Stimulated activated CD8-positive, alpha-beta memory T cell treated with anti-CD3 and anti-CD28 coated beads, Interleukin-7, amount 100 ng/mL, for 1 hour (primary cell): ENCODE results near the gene THADA.
"Not testable (repeated sequence)": the region's sequence is repeated elsewhere in the genome, so short reads cannot be mapped to it uniquely, and the experiment has no call there.

Experiments
- DNase-seq, 2 donors: peaks; one replicate each; pipeline ENCODE4 v3.0.0-alpha.2; 2020; ENCODE audit warnings: low read depth in 2 of 2

The THADA gene

DNA sequence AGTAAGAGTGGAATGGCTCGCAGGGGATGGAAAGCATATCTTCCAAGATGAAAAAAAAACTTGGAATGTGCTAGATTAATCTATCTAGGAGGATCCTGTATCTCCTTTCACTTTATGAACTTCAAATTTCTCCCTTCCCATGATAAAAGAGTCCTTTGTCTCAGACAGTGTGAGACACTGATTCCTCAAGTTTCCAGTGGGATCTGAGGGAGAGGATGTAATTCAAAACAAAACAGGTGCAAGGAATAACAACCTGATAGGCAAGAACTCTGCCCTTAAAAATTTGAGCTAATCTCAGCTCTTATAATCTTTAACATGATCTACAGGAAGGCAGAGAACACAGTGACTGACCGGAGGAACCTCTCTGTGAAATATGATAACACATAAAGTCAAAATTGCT is 207.5 kb downstream of the THADA start:
- DNase-seq = no peak

GRCh38 chr2:43387092-43388062 is 208.5 kb downstream of the THADA start:
- no peak for DNase-seq

DNA sequence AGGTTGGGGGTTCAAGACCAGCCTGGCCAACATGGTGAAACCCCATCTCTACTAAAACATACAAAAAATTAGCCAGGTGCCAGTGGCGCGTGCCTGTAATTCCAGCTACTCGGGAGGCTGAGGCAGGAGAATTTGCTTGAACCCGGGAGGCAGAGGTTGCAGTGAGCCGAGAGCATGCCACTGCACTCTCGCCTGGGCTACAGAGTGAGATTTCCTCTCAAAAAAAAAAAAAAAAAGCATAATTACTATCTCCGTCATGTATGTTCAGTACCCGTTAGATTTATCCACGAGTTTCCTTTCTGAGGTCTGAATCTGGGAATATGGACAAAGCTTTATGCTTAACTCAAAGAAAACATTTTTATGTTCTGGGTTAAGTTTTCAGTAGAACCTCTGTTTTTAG is 209.2 kb downstream of the THADA start:
- DNase-seq = not testable (repeated sequence)

DNA sequence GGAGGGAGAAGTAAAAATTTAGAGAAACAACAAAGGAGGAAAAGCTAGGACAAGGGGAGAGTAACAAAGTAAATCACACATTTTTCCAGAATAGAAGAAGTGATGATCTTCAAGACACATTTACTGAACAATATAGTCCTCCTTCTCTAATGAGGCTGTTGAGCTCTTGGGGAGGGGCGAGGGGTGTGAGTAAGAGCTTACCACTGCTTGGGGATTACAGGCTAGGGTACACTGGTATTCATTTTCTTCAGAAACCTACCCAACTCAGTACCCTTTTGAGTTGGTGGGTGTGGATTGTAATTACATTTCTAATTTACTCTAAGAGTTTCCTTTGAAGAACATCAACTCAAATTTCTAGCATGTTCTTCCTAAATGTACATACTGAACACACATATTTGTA is 211.7 kb downstream of the THADA start:
- no peak for DNase-seq

DNA sequence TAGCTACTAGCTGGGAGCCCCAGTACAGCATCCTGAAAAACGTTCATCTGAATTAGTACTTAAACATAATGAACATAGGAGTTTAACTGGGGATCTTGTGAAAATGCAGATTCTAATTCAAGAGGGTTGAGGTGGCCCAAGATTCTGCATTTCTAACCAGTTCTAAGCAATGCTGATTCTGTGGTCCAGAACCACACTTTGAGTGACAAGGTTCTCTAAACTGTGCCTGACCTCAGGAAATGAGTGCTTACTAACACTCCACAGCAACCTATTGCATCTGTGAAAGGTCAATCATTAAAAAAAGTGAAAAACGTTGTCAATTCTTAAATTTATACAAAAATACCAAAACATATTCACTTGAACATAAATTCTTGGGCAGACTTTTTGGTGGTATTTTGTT is 212.3 kb downstream of the THADA start:
- no peak for DNase-seq

DNA sequence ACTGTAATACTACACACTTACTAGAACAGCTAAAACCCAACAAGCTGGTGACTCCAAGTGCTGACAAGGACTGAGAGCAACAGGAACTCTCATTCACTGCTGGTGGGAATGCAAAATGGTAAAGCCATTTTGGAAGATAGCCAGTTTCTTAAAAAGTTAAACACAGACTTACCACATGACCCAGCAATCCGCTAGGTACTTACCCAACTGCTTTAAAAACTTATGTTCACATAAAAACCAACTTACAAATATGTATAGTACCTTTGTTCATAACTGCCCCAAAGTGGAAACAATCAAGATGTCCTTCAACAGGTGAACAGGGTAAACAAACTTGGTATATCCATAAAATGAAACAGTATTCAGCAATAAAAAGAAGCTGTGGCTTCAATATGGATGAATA is 216.3 kb downstream of the THADA start:
- no peak for DNase-seq

- no peak for DNase-seq
Observed at GRCh38 chr2:43377327-43377726, 218.5 kb downstream of the THADA start.

GRCh38 chr2:43376523-43377198 is 219.2 kb downstream of the THADA start:
- no peak for DNase-seq

- no peak for DNase-seq
Observed at GRCh38 chr2:43375746-43376522, 219.9 kb downstream of the THADA start.

- DNase-seq = no peak
Observed at GRCh38 chr2:43372416-43373081, 223.3 kb downstream of the THADA start.

DNA sequence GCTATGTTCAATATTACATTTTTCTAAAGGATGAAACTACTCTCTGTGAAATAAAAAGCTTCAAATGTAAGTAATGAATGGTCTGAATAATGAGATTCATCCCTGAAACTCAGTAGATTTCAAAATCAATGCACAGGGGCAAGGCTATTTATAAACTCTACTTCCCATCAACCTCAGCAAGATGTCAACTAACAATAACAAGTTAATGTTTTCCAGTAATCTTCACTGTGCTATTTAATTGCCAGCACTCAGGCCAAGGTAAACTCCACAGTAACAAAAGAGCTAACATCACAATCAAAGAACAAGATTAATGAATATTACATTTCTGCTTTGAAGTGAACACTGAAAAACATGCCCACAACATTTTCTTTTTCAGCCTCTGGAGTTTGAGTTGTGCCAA is 225.1 kb downstream of the THADA start:
- DNase-seq = no peak

DNA sequence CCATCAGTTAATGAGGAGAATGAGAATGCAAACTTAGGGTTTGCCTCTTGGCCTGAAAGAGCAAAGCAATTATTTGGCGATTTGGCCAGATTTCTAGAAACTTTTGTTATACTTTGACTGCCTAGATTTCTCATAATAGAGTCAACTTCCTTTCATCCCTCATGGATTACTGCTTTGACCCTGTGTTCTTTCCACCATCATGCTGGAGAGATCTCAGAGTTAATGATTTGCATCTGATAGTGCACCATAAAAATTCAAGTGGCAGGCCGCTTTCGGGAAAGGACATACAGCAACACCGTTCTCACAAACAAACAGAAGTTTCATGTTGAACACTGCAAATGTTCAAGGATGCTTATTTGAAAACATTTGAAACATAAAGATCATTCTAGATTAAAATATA is 225.7 kb downstream of the THADA start:
- no peak for DNase-seq

- no peak for DNase-seq
Observed at GRCh38 chr2:43368483-43369385, 227.1 kb downstream of the THADA start.

- DNase-seq = no peak
Observed at GRCh38 chr2:43367012-43367782, 228.6 kb downstream of the THADA start.

DNA sequence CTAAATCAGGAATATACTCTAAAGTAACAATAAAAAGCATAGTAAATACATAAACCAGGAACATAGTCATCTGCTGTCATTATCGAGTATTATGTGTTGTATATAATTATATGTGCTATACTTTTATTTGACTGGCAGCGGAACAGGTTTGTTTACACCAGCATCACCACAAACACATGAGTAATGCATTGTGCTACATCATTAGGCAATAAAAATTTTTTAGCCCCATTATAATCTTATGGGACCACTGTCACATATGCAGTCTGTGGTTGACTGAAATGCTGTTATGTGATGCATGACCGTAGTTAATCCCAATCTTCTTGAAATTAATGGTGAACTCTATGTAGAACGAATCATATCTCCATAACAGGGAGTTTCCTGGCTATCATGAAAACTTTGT is 232.7 kb downstream of the THADA start:
- DNase-seq = no peak

DNA sequence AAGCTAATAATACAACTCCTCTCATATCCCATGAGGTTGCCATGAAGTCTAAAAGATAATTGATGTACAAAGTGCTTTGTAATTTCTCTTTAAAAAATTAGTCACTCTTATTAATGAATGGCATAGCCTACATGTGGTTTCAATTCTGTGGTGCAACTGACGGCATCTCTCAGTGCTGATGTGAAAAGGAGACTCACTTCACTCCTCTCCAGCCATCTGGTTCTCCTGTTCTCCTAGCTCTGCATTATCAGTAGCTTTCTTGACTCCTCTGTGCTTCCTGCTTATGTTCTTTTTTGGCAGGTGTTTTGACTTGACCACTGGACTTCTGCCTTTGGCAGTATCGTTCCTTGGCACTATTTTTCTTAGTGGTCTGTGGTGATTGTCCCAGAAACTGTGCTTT is 234.6 kb downstream of the THADA start:
- no peak for DNase-seq

DNA sequence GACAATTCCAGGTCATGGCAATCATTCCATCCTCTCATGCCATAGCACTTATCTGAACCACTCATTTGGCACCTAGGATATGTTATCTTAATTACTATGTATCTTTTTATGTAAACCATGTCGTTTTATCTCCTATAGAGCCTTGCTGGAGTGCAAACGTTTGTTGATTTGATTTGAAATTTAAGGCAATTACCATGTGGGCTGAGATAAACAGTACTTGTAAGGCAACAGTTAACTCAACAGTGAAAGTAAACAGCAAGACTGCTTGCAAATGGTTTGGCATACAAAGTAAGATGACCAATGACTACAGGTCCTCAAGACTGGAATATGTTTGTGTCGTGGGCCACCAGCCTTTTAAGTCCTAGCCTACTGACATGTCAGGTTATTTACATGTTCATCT is 235.7 kb downstream of the THADA start:
- no peak for DNase-seq

DNA sequence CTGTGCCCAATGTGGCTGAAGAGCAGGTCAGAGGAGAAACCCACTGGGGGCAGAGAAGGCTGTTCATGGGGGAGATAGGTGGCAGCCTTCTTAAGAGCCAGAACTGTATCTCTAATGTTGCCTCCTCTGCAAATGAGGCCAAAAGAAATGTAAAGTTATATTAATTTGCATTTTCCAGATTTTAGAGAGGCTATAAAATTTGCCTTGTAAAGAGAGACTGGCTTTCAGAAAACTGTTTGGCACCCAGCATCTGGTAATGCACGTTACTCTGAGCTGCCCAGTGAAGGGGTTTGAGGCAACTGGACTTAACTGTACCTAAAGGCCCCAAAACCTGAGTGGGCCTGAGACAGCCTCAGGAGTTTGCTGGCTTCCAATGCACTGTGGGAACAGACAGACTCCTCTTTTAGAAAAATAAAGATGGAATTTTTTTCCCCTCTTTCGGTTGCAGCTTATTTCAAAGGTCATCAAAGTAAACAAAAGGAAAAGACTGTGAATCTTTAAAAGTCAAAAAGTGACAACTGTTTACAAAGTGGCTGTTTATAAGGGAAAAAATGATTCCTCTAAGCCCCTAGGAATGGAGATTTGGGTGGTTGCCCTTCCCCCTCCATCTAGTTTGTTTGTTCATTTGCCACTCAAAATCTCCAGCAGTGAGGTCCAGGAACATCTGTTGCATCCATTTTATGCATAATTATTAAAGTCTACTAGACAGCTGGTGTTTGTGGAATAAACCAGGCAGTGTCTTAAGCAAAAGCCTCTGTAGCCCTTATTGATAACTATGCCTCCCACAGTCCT is 237.2 kb downstream of the THADA start:
- no peak for DNase-seq

DNA sequence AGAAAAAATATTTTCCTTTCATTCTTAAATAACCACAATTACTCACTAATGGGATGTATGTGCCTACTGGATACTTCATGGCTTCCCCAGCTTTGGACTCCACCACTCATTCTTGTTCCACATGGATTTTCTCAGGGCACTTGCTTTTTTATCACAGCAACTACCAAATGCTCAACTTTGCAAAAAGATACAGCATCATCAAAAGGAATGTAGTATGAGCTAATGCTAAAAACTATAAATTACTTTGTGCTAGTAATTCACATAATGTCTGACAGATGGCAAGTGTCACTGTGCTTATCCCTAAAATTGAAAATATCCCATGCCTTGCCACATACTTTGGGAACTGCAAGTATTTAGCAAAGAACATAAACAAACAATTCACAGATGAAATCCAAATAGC is 239.1 kb downstream of the THADA start:
- DNase-seq = no peak
